HG02970 (cell line): Measurements from ENCODE around the gene GRIN3B.
A peak's percentile ranks its signal among the peaks of the same experiment; 100 is the strongest.
"Not testable (repeated sequence)": the region's sequence is repeated elsewhere in the genome, so short reads cannot be mapped to it uniquely, and the experiment has no call there.

ENCODE experiments used
- ATAC-seq: cut with Tn5 transposase; IDR thresholded peaks from one replicate; pipeline ENCODE4 v1.9.1; 2021; ENCODE audit warnings: mild to moderate bottlenecking, moderate library complexity, moderate number of reproducible peaks; ENCODE audit not compliant: unreplicated experiment, low FRiP score

Gene GRIN3B

DNA sequence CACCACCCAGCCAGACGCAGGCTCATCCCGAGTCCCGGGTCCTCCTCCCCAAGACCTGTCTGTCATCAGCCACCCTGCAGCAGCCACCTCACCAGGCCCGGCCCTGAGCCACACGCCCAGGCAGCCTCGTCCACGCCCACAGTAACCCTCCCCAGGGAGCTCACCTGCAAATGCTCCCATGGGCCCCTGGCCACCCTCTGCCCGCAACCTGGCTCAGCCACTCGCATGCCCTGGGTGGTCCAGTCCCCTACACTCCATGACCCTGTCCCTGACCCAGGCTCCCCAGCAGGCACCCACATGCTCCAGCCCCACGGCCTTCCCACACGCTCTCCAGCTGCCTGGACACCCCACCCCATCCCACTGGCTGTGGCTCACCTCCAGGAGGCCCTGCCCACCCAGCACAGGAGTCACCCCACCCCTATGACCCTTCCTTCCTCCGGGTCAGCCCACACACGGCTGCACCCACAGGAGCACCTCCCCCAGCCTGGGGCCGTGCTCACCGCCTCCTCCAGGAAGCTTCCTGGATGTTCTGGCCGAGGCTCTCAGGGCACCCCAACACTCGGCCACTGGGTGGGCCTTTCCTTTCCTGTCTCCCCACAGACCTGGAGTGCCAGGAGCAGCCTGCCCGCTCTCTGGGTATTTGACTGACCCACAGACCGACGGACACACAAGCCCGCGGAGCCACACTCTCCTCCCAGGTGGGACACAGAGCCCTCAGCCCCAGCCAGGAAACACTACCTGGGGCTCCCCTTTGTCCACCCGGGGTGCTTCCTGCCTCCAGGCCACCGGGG lies 17.1 kb downstream of the GRIN3B start:
- no peak for ATAC-seq

DNA sequence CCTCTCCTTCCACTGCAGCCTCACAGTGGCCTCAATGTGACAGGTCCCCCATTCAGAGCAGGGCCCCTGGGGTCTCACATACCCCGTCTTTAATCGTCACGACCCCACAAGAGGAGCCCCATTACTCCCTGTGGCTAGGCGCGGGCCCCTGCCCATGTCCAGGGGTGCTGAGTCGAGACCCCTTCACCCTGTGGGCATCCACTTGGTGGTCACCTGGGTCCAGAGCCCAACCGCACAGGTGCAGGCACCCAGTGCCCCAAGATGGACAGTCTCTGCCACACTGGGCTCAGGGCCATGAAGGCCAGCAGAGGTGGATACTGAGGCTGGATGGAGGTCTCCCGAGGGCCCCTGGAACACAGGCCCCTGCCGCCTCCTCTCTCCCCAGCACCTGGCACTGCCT lies 17.7 kb downstream of the GRIN3B start:
- ATAC-seq, result no peak

DNA sequence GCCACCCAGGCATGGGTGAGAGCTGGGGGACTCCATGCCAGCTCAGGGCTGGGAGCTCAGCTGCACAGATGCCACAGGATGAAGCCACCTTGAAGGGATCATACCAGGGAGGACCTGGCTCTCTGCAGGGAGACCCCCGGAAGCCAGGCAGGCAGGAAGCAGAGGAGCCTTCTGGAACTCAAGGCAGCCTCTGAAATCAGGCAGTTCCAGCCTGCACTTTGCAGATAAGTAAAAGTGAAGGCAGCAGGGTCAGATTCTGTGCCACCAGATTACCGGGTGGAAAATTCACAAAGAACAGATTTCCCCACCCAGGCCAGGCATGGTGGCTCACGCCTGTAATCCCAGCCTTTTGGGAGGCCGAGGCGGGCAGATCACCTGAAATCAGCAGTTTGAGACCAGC lies 18.2 kb downstream of the GRIN3B start:
- no peak for ATAC-seq

DNA sequence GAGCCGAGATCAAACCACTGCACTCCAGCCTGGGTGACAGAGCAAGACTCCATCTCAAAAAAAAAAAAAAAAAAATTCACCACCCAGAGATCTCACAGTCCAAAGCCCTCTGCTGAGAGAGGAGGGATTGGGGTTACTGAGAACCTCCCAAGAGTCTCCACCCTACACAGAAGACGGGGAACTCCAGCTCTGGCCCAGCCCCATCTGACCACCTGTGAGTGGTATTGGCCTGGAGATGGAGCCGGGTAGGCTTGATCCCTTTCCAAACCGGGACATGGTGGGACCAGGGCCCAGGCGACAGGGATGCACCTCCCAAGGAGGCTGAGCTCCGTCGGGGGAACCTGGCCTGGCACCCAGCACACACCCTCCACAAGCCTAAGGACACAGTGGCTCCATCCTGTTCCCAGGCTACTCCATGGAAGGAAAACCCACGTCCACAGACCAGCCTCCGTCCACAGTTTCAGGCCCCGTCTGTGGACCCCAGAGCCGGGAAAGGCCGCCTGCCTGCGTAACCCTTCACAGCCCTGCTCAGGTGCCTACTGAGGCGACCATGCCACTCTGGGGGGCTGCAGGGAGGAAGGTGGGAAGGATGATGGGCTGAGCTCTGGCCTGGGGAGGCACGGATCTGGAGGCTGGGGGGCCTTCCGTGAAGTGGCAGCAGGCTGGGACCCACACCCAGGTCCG lies 18.9 kb downstream of the GRIN3B start:
- ATAC-seq, result no peak

DNA sequence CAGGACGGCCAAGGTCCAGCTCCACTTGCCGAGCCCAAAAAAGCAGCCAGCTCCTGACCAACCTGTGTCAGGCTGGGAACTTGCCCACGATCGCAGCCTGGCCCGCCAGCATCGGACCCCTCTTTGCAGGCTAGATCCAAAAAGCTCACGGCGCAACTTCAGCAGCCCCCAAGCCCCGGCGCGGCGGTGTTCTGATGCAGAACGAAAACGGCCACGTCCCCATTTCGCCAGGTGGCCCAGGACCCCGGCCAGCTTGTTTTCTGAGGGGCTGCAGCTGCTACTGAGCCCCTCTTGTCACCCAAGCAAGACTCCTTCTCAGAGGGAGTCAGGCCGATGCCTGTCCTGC lies 19.4 kb downstream of the GRIN3B start:
- ATAC-seq, result no peak

DNA sequence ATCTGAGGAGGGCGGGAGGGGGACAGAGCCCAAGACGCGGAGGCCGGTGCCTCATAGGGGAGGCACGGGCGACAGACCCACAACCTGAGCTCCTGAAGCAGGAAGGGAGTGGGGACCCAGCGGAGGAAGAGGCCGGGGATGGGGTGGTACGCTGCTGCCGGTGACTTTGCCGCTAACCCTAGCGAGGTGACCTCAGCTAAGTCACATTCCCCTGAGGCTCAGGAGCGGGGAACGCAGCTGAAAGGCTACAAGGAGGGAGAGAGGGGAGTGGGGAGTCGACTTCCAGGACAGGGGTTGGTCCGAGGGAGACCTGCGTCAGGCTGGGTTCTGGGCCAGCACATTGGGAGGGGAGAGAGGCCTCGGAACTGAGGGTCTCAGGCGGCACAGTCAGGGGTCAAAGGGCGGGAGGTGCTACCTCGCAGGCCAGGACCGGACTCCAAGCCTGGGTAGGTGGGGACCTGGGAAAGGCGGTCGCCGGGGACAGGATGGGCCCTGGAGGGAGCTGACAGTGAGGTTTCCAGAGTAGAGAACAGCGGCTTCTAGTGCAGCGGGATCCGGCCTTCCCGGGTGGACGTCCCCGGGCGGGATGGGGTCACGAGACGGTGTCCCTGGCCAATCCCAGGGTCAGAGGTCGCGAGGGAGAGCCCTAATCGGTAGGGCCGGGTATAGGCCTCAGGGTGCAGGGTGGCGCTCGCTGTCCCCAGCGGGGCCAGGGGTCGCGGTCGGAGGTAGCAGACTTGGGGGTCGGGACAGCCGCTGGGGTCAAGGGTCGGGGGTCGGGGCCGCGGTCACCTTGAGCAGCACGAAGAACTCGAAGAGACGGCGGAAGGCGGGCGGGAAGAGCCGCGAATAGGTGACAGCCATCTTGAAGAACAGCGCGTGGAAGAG lies 20.0 kb downstream of the GRIN3B start:
- no peak for ATAC-seq

DNA sequence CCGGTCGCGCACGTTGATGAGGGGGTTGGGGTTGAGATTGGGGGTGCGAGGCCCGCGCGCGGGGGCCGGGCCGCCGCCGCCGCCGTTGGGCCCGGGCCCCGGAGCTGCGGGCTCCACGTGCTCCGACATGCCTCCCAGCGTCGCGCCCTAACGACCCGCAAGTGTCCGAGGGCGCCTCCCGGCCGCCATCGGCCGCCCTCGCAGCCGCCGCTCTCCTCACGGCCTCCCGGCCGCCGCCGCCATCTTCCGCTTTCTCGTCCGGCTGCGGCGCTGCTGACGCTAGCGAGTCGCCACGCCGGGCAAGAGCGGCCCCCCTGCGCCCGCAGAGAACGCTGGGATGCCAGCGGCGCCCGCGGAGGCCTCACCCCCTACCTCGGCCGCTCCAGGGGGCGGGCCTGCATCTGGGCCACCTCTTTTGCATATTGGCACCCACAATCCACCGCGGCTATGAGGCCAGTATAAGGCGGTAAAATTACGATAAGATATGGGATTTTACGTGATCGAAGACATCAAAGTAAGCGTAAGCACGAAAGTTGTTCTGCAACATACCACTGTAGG lies 20.7 kb downstream of the GRIN3B start, which contains the start of gene TMEM259:
TMEM259 (minus strand) TSS at position 256 of the 558 bp plus-strand sequence; CDS start at position 129, 127 bp downstream.
- peak; percentile 88 for ATAC-seq

DNA sequence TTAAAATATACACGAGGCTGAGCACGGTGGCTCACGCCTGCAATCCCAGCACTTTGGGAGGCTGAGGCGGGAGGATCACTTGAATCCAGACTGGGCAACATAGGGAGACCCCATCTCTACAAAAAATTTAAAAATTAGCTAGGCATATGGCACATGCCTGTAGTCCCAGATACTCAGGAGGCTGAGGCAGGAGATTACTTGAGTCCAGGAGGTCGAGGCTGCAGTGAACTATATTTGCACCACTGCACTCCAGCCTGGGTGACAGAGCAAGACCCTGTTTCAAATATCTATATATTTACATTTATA lies 23.6 kb downstream of the GRIN3B start:
- ATAC-seq, result not testable (repeated sequence)

DNA sequence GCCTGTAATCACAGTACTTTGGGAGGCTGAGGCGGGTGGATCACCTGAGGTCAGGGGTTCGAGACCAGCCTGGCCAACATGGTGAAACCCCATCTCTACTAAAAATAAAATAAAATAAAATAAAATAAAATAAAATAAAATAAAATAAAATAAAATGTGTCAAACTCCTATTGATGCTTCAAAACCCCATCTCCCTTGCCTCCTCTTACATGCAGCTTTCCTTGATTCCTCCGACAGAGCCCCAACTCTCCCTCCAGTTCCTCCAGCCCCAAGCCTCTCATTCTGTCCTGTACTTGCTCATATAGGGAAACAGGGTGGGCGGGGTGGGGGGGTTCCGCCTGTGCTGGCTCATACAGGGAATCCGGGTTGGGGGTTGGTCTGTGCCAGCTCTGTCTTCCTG lies 24.9 kb downstream of the GRIN3B start:
- not testable (repeated sequence) for ATAC-seq

DNA sequence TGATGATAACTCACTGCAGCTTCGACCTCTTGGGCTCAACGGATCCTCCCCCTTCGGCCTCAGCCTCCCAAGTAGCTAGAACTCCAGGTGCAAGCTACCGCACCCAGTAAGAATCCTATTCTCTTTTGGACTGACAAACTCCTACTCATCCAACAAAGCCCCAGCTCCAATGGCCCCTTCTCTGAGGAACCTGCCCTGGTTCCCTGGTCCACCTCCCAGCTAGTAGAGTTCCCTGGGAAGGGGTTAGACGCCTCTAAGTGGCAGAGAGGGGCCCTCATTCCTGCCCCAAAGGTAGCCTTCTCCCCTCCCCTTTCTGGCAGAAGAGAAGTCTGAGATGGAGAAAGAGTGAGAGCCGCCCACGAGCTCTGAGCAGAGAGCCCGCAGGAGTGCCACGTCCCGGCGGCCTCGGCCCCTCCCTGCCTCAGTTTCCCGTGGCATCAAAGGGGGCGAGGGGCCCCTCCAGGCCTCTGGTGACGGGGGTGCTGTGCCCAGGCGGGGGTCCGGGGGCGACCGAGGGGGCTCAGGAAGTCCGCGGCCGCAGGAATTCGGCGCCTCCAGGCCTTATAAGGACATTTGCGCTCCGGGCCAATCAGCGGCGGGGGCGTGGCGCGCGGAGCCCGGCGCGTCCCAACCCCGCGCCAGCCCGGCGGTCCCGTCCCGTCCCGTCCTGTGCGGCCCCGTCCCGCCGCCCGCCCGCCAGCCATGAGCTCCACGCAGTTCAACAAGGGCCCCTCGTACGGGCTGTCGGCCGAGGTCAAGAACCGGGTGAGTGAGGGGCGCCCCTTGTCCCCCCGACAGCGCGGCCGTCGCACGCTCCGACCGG lies 26.0 kb downstream of the GRIN3B start, which contains the start of gene CNN2:
CNN2 (plus strand) TSS at position 649 of the 823 bp plus-strand sequence; CDS start at position 703, 54 bp downstream.
- peak; percentile 48 for ATAC-seq

DNA sequence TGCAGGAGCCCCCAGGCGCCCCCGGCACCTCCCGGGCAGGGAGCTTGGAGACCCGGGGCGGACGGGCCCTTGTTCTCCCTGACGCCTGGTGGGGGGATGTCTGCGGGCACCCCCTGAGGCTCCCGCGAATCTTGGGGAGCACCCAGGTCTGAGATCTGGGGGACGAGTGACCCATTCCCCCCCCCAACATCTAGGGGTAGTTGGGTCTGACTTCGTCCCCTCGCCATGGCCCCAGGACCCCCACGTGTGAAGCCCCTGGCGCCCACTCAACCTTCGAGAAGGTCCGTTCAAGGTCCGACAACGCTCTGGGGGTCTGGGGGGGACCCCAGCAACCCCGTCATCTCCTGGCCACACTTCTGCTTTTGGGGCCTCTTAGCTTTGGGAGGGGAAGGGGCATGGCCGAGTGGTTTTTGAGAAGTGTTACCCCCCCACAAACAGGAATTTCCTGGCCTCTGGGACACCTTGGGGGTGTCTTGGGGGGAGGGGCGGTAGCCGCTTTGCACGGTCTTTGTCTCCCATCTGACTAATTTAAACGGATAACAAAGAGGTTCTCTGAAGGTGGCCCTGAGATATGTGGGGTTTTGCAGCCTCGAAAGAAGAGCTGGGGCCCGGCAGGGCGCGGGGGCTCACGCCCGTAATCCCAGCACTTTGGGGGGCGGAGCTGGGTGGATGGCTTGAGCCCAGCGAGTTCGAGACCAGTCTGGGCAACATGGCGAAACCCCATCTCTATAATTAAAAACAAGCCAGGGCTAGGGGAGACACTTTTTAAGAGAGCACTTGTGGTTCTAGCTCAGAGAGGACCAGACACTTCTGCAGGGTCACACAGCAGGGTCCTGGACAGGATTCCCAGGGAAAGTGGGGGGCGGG lies 26.8 kb downstream of the GRIN3B start:
- ATAC-seq, result no peak

DNA sequence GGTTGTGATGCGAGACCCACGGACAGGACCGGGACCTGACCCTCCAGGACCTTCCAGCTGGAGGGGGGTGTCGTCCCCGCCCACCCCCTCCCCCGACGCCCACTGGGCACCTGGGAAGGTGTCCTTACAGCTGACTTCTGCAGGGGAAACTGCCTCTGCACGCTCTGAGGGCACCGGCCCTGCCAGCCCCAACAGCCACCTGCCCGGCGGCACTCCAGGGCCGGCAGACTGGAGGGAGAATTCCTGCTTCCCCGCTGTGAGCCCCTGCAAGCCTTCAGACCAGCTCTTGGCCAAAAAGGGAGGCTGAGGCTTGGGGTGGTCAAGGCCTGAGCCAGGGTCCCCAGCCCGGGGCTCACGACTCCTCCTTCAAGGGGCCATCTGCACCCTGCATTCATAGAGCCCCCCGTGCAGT lies 27.4 kb downstream of the GRIN3B start:
- ATAC-seq, result no peak

DNA sequence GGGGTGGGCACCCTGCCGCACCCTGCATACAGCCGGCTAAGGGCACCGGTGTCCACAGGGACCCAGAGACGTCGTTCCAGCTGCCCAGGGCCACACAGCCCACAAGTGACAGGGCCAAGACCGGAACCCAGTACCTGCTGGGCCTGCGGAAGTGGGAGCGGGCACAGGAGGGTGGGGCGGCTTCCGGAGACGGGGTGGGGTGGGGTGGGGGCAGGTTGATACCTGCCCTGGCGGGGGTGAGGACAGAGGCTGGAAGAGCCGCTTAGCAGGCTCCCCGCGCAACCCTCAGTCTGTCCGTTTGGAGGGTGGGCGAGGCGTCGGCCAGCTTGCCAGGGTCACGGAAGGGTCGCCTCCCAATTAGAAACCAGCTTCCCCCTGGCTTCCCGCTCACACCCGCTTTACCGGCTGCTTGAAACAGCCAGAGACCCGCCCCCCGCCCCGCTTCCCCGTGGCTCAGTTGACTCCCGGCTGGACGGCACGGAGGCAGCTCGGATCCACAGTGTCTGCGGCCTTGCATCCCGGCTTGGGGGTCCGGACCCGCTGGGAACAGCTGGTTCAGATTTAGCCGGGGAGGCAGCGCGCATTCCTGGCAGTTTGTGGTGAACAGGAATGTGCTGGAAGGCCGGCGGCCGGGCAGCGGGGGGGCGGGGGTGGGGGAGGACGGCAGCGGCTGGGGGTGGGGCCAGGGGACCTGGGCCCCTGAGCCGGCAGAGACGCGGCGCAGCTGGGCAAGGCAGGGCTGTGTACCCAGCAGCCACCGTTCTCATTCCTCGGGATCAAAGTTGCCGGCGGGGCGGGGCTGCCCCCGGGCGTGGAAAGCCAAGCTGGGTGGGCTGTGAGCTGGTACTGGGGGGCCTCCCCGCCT lies 28.1 kb downstream of the GRIN3B start:
- no peak for ATAC-seq

DNA sequence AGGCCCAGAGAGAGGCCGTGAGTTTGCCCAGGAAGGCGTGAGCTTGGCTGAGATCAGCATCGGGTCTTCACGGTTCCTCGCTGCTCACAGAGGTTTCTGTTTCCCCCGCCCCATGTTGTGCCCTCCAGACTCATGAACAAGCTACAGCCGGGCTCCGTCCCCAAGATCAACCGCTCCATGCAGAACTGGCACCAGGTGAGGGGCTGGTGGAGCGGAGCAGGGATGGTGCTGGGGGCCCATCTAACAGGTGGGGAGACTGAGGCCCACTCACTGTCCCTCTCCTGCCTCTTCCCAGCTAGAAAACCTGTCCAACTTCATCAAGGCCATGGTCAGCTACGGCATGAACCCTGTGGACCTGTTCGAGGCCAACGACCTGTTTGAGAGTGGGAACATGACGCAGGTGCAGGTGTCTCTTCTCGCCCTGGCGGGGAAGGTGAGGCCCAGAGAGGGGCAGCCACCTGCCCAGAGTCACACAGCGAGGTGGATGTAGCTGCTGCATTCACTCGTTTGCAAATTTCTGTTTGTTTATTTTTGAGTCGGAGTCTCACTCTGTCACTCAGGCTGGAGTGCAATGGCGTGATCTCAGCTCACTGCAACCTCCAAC lies 32.1 kb downstream of the GRIN3B start:
- no peak for ATAC-seq

DNA sequence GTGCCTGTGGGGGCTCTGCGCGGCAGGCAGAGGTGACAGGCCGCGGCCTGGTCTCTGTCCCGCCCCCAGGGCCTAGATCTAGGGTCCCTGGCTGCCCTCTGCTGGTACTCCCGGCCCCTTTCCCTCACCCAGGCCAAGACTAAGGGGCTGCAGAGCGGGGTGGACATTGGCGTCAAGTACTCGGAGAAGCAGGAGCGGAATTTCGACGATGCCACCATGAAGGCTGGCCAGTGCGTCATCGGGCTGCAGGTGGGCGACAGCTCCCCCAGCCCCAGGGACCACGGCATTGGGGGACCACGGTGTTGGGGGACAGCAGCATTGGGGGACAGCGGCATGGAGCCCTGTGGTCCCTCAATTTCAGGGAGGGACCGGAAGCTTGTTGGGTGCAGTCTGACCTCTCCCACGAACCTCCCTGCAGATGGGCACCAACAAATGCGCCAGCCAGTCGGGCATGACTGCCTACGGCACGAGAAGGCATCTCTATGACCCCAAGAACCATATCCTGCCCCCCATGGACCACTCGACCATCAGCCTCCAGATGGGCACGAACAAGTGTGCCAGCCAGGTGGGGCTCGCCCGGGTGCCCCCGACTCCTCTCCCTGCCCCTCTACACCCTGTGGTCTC lies 35.9 kb downstream of the GRIN3B start:
- ATAC-seq, result no peak

DNA sequence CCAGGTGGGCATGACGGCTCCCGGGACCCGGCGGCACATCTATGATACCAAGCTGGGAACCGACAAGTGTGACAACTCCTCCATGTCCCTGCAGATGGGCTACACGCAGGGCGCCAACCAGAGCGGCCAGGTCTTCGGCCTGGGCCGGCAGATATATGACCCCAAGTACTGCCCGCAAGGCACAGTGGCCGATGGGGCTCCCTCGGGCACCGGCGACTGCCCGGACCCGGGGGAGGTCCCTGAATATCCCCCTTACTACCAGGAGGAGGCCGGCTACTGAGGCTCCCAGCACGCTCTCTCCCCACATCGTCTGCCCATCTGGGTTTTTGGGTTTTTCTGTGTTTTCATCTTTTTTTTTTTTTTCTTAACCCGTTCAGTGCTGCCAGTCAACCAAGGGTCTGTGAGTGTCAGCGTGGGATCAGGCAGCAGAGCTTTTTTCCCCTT lies 37.4 kb downstream of the GRIN3B start:
- peak; percentile 0 for ATAC-seq

DNA sequence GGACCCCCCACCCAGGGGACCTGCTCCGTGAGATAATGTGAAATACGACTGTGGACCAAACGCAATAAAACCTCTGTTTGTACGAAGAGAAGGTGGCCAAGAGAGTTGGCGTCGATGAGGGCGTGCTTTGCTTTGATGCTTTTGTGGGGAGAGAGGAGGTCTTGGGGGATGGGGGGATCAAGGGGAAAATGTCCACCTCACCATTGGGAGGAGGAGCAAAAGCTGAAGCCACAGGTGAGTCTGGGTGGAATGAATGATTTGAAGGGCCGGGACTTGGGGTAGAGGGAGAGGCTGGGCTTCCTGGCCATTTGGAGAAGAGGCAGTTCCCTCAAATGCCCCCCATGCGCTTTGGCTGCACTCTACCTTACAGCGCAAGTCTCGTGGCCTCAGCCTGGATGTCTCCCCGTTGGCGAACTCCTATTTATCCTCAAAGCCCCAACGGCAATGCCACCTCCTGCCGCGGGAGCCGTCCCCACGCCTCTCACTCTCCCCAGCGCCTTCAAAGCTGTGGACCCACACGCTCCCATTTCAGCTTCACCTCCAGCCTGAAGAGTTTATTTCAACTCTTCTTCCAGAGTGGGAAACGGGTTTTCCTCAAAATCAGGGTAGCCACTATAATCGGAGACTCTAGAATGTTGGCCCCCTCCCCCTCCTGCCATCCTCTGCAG lies 38.9 kb downstream of the GRIN3B start:
- no peak for ATAC-seq
